Keratinocyte (primary cell): ENCODE measurements around the gene BAG5.

Experiments used
- EZH2 ChIP-seq: IDR thresholded peaks from one replicate; pipeline ENCODE4 v1.6.1; 2012; ENCODE audit warnings: inconsistent platforms, mild to moderate bottlenecking, low read length, moderate library complexity
- TF ChIP-seq, protein P1 (sequence below), 3 experiments: IDR thresholded peaks in 1 of 3; conservative IDR thresholded peaks in 1 of 3; optimal IDR thresholded peaks in 1 of 3; 2 replicates in 2 of 3; 3 replicates in 1 of 3; pipeline versions ENCODE3 to v1.5.1; 2011; ENCODE audit warnings: low read length in 3 of 3, mild to moderate bottlenecking in 3 of 3, moderate library complexity in 2 of 3, control low read depth in 1 of 3, inconsistent platforms in 1 of 3; ENCODE audit not compliant: insufficient read depth in 2 of 3; ENCODE audit errors: extremely low read depth in 1 of 3

DNA sequence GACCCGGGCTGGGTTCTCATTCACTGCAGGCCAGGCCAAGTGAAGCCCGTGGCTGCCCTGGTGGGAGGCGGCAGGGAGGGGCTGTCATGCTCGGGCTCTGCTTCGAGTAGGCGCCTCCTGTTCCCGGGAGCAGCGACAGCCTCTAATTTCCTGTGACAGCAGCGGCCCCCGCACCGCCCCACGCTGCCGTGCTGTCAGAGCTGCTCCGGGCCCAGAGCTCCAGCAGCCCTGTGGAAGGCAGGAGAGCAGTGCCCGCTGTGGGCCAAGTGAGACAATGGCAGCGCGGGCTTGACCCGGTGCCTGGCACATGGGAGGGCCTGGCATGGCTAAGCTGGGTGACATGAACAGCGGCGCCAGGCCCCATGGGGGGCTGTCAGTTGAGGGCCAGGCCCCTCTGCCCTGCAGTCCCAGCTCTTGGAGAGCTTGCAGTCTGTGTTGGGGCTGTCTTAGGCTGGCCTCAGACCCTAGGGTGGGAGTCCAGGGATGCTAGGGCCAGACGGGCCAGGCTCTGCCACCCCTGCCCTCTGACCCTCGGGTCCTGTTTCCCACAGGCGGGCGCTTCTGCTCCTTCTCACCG lies 28.4 kb downstream of the BAG5 start:
- TF ChIP-seq, protein P1, sequence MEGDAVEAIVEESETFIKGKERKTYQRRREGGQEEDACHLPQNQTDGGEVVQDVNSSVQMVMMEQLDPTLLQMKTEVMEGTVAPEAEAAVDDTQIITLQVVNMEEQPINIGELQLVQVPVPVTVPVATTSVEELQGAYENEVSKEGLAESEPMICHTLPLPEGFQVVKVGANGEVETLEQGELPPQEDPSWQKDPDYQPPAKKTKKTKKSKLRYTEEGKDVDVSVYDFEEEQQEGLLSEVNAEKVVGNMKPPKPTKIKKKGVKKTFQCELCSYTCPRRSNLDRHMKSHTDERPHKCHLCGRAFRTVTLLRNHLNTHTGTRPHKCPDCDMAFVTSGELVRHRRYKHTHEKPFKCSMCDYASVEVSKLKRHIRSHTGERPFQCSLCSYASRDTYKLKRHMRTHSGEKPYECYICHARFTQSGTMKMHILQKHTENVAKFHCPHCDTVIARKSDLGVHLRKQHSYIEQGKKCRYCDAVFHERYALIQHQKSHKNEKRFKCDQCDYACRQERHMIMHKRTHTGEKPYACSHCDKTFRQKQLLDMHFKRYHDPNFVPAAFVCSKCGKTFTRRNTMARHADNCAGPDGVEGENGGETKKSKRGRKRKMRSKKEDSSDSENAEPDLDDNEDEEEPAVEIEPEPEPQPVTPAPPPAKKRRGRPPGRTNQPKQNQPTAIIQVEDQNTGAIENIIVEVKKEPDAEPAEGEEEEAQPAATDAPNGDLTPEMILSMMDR (optimal IDR thresholded peaks at IDR 0.05 in 1 of 3, IDR thresholded peaks at IDR 0.05 in 1 of 3, conservative IDR thresholded peaks at IDR 0.05 in 1 of 3; ENCODE audit: extremely low read depth in 1 of 3, insufficient read depth in 2 of 3, low read length in 3 of 3), result no peak
- TF ChIP-seq EZH2, result no peak
